NK-92 treated with Interleukin-12 subunit alpha and Interleukin-12 subunit beta, amount 100 ng/mL, for 24 hours (cell line): ENCODE results near the gene OPN4.
"Not testable (repeated sequence)": the region's sequence is repeated elsewhere in the genome, so short reads cannot be mapped to it uniquely, and the experiment has no call there.

ENCODE experiments used
- DNase-seq: peaks from one replicate; lab custom pipeline; 2025; lab: John Stamatoyannopoulos, UW

Gene OPN4

GRCh38 chr10:86654411-86655172 is at the start of gene OPN4:
TSS of gene OPN4 (plus strand) at chr10:86654547. CDS start at chr10:86654784, 237 bp downstream.
- DNase-seq: no peak

- DNase-seq: no peak
Measured at GRCh38 chr10:86607674-86608073, 46.7 kb upstream of the OPN4 start.

GRCh38 chr10:86609920-86610319 is 44.4 kb upstream of the OPN4 start:
- DNase-seq: no peak

GRCh38 chr10:86611386-86611785 is 43.0 kb upstream of the OPN4 start:
- DNase-seq: no peak

GRCh38 chr10:86613096-86613495 is 41.3 kb upstream of the OPN4 start:
- no peak for DNase-seq

GRCh38 chr10:86613905-86614304 is 40.4 kb upstream of the OPN4 start:
- no peak for DNase-seq

- no peak for DNase-seq
Measured at GRCh38 chr10:86614853-86615252, 39.5 kb upstream of the OPN4 start.

- DNase-seq: not testable (repeated sequence)
Measured at GRCh38 chr10:86617278-86617677, 37.1 kb upstream of the OPN4 start.

GRCh38 chr10:86628311-86628710 is 26.0 kb upstream of the OPN4 start:
- DNase-seq: no peak

- no peak for DNase-seq
Measured at GRCh38 chr10:86630079-86630478, 24.3 kb upstream of the OPN4 start.

- DNase-seq: no peak
Measured at GRCh38 chr10:86632009-86632800, 22.1 kb upstream of the OPN4 start.

GRCh38 chr10:86632951-86633350 is 21.4 kb upstream of the OPN4 start:
- DNase-seq: no peak

GRCh38 chr10:86635402-86635801 is 18.9 kb upstream of the OPN4 start:
- DNase-seq: no peak

GRCh38 chr10:86636311-86636710 is 18.0 kb upstream of the OPN4 start:
- no peak for DNase-seq

GRCh38 chr10:86642021-86642420 is 12.3 kb upstream of the OPN4 start:
- DNase-seq: no peak

- no peak for DNase-seq
Measured at GRCh38 chr10:86642499-86642898, 11.8 kb upstream of the OPN4 start.

GRCh38 chr10:86644152-86644793 is 10.1 kb upstream of the OPN4 start:
- DNase-seq: no peak

GRCh38 chr10:86644794-86645445 is 9.4 kb upstream of the OPN4 start:
- DNase-seq: no peak

GRCh38 chr10:86645621-86646165 is 8.7 kb upstream of the OPN4 start:
- DNase-seq: not testable (repeated sequence)

GRCh38 chr10:86646532-86646931 is 7.8 kb upstream of the OPN4 start:
- DNase-seq: no peak

GRCh38 chr10:86646933-86647332 is 7.4 kb upstream of the OPN4 start:
- no peak for DNase-seq
